ENCODE results near the gene ADGRG3.
"Not testable (repeated sequence)": the region's sequence is repeated elsewhere in the genome, so short reads cannot be mapped to it uniquely, and the experiment has no call there.

Gene ADGRG3

GRCh38 chr16:57663917-57664661, 4.0 kb upstream of the ADGRG3 start:
- DNase-seq, result no peak

- DNase-seq, result no peak
These were observed 3.5 kb upstream of the ADGRG3 start for GRCh38 chr16:57664662-57665025.

DNA sequence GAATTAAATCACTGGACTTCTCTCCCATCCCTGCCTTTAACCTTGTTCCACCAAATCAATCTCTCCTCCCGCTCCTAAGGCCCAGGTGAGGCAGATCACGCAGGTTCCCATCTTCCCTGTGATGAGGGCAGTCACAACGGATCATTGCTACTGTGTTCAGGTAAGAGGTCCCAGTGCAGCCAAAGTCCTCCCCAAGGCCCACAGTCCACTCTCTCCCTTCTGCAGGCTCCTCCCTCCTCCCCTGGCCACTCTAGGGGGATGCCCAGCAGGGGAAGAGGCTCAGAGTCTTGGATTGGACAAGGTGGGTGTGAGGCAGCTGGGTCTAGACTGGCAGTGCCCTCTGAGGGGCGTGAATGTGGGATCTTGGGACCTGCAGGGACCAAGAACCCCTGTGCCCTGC, 2.6 kb upstream of the ADGRG3 start:
- no peak for DNase-seq

DNA sequence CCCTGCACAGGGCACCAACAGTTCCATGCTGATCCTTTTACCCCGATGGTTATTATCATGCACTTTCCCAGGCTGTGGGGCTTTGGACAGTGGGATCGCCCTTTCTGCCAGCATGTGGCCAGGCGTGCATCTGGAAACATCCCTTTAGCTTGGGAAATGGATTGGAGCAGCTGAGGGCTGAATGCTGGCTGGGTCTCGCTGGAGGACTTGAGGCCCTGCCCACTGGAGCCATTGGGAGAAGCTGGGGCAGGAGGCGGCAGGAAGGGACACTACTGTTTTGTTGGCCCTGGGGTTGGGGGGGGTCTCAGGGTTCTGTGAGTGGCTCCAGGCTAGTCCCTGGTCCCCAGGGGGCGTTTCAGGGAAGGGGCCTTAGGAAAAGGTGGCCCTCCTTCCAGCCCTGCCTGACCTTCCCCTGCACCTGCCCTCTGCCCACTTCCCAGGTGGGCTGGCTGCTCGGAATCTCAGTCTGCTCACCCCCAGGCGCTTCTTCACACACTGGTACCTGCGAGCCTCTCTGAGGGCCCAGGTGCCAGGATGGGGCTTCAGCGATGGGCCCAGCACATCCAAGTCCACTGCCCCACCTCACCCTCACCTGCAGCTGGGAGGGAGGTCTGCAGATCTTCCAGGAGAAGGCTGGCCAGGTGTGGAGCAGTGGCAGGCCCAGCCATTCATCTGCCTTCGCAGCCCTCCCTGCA, 1.6 kb upstream of the ADGRG3 start:
- DNase-seq, result no peak

DNA sequence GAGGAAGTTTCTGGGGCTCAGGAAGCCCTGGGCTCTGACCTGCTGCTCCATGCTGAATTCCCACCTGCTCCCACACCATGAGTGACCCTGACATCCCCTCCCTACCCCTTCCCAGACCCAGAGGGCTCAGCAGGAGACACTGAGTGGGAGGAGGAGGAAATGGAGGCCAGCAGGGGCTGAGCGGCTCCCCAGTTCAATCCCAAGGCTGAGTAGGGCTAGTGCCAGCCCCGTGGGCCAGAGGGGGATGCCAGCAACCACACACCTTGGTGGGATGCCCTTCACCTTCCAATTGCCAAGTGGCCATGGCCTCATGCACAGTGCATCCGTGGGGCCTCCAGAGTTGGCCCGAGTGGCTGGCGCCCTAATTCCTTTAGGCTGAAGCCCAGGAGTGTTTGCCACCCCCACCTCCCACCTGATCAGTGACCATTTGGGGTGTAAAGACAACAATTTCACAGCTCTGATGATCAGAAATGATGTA, 1.0 kb upstream of the ADGRG3 start:
- no peak for DNase-seq

- no peak for DNase-seq
These were observed 412 bp upstream of the ADGRG3 start for GRCh38 chr16:57667526-57668262.

- DNase-seq, result no peak
These were observed 747 bp downstream of the ADGRG3 start for GRCh38 chr16:57668630-57669475.

GRCh38 chr16:57669476-57670162, 1.5 kb downstream of the ADGRG3 start:
- DNase-seq, result no peak

GRCh38 chr16:57670196-57670595, 2.1 kb downstream of the ADGRG3 start:
- DNase-seq, result no peak

DNA sequence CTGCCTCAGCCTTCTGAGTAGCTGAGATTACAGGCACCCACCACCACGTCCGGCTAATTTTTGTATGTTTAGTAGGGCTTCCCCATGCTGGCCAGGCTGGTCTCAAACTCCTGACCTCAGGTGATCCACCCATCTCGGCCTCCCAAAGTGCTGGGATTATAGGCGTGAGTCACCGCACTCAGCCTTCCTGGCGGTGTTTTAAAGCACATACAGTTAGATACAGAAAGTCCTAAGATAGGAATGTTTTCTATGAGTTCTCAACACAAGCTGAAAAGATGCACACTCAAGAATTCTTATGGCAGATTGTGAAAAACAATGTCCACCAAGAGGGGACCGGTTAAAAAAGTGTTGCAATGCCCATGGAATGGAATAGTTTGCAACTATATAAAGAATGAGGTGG, 3.3 kb downstream of the ADGRG3 start:
- not testable (repeated sequence) for DNase-seq

GRCh38 chr16:57672416-57672815, 4.3 kb downstream of the ADGRG3 start:
- no peak for DNase-seq

- DNase-seq, result no peak
These were observed 4.7 kb downstream of the ADGRG3 start for GRCh38 chr16:57672824-57673223.

DNA sequence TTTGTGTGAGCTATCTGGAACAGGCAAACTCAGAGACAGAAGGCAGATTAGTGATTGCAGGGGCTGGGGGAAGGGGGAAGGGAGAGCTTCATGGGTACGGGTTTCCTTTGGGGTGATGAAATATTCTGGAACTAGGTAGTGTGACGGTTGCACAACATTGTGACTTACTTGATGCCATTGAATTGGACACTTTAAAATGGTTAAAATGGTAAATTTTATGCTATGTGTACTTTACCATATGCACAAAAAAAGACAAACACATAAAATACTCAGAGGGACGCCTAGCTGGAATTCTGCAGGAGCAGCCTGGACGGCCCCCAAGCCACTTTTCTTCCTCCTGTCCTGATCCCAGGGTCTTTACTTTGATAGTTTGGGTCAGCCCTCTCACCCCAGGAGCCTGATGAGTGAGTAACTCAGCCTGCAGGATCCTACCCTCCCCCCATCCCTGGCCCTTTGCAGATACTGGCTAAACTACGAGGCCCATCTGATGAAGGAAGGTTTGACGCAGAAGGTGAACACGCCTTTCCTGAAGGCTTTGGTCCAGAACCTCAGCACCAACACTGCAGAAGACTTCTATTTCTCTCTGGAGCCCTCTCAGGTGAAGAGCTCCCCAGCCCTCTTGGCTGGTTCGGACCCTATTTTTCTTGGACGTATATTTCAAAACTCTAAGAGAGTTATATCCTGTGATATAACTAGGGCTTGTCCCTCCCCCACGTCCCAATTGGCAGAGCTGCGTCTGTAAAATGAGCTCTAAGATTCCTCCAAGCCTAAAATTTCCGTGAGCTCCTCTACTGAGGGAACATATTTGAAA, 7.8 kb downstream of the ADGRG3 start:
- no peak for DNase-seq

DNA sequence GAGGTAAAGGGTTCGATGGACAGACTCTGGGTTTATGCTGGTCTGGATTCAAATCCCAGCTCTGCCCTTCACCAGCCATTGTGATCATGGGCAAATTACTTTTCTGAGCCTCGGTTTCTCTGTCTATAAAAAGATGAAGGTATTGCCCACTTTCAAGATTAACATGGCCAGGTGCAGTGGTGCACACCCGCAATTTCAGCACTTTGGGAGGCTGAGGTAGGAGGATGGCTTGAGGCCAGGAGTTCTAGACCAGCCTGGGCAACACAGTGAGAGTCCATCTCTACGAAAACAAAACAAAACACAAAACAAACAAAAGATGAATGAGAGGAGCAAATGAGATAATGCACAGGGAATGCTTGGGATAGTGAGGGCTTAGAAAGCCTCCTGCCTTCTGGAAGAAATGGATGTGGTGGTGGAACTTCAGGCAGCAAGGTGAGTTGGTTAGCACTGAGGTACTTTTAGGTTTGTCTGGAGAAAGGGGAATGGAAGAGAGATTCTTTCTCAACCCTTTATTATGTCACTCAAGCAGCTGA, 8.5 kb downstream of the ADGRG3 start:
- no peak for DNase-seq

DNA sequence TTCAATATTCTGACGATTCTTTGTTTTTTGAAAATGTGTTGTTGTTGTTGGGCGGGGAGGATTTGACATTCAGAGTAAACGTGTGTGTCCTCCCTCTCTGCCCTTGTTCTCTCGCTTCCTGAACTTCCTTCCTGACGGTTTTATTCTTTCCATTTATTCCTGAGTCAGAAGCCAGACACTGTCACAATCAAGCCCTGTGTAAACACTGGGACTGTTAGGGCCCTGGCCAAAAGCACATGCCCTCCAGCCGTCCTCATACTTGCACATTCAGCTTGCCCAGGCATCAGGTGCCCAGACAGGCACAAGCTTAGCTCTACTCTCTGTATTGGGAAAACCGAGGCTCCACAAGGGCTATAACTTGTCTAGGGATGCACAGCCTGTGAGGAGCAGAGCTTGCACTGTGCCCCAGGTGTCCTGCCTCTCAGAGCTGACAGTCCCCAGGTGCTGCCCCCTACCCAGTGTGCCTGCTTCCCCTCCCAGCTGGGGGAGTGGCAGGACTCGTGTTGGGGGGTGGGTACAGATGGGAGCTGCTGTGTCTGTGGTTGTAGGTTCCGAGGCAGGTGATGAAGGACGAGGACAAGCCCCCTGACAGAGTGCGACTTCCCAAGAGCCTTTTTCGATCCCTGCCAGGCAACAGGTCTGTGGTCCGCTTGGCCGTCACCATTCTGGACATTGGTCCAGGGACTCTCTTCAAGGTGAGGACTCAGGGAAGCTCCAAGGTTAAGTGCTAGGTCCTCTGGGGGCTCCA, 9.7 kb downstream of the ADGRG3 start:
- no peak for DNase-seq

DNA sequence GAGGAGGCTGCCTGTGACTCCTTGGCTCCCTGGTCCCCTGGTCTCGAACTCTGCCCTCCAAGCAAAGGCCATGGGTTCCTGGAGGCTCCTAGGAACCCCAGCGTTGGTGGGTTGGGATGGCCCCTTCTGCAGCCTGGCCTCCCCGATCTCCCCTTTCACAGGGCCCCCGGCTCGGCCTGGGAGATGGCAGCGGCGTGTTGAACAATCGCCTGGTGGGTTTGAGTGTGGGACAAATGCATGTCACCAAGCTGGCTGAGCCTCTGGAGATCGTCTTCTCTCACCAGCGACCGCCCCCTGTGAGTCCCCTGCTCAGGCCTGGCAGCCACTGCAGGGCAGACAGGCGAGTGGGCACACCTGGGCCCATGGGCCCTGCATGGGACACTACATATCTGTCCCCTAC, 10.9 kb downstream of the ADGRG3 start:
- DNase-seq, result no peak

GRCh38 chr16:57679767-57680482, 11.8 kb downstream of the ADGRG3 start:
- no peak for DNase-seq

- no peak for DNase-seq
These were observed 12.8 kb downstream of the ADGRG3 start for GRCh38 chr16:57680842-57681375.
